GM12801 (cell line): Measurements from ENCODE around the gene UNC45A.

ENCODE experiments used
- CTCF ChIP-seq: IDR thresholded peaks from one replicate; pipeline ENCODE4 v1.5.1; 2011; ENCODE audit warnings: control low read depth; ENCODE audit not compliant: insufficient read length; ENCODE audit errors: extremely low read depth

The UNC45A gene

DNA sequence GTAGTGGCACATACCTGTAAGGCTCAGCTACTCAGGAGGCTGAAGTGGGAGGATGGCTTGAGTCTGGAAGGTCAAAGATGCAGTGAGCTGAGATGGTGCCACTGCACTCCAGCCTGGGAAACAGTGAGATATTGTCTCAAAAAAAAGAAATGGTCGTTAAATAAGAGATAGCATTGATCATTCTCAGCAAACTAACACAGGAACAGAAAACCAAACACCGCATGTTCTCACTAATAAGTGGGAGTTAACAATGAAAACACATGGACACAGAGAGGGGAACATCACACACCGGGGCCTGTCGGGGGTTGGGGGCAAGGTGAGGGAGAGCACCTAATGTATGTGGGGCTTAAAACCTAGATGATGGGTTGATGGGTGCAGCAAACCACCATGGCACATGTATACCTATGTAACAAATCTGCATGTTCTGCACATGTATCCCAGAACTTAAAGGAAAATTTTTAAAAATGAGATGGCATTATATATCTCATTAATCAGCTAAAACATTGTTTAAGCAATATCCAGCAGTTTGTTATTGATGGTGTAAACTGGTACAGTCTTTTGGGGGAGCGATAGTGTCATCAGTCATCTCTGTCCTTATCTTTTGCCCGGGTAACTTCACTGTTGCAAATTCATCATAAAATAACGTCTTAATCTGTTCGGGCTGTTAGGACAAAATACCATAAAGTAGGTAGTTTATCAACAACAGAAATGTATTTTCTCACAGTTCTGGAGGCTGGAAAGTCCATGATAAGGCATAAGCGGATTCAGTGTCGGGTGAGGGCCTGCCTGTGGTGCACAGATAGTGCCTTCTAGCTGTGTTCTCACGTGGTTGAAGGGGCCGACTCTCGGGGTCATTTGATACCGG lies 33.7 kb upstream of the UNC45A start:
- TF ChIP-seq CTCF = no peak

DNA sequence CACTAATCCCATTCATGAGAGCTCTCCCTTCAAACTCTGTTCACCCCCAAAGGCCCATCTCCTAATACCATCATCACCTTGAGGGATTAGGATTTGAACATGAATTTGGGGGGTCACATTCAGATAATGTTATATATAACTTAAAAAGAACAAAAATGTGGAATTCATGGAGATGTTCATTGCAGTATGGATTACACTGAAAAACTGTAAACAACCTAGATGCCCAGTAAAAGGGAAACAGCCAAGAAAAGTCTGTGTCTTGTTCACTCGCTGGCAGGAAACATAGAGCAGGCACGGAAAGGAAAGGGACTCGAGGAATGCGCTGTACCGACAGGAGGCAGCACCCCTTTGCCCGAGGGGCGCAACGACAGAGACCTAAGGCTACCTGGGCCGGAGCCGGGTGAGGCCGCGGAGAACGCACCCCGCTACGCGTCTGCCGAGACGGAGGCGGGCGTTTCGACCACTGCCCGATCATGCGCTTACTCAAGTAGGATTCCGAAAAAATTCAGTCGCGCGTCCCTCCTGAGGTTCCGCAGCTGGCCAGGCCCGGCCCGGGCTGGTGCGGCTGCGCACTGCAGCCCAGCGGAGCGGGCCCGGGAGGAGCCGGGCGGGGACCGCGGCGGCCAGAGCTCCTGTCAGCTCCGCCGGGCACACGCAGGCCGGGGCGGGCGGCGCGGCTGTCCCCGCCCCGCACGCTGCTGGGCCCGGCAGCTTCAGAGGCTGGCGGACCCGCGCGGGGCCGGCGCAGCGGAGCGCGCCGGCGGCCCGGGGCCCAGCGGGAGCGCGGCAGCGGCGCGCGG lies 32.8 kb upstream of the UNC45A start:
- TF ChIP-seq CTCF = peak; percentile 6

DNA sequence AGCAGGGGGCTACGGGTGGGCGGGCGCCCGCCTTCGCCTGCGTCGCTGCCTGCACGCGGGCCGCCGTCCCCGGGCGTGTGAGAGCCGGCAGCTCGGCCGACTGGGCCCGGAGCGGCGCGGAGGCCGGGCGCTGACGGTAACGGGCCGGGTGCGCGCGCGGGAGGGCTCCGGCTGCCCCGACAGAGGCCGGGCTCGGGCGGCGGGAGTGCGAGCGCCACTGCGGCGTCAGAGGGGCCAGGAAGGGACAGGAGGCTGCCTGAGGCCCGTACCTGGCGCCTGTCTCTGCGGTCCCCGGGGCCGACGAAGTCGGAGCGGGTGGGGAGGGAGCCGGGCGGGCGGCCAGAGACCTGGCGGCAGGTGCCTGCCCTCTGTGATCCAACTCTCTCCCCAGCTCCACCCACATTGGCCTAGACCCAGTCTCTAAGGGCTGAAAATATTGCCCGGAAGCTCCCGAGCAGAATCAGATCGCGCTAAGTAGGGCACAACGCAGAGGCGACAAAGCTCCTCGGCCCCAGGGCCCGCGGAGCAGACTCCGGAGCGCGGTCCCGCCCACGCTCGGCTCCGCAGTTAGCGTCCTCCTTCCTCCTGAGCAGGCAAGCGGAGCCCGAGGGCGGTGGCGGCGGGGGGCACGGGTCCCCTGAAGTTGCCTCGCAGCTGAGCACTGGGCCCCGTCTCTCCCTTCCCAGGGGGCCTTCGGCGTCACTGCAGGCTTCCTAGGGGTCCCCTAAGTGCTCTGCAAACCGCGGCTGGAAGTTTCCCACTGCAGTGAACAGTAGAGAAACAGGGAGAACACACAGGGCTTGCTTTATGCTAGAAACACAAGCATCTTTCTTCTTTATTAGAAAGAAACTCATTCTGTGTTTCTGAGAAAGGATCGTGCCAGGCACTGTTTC lies 32.0 kb upstream of the UNC45A start, which contains the start of gene MAN2A2:
Gene MAN2A2 (plus strand): TSS at position 463 of the 893 bp plus-strand sequence. CDS start 906 bp downstream, outside the sequence.
- TF ChIP-seq CTCF = no peak

DNA sequence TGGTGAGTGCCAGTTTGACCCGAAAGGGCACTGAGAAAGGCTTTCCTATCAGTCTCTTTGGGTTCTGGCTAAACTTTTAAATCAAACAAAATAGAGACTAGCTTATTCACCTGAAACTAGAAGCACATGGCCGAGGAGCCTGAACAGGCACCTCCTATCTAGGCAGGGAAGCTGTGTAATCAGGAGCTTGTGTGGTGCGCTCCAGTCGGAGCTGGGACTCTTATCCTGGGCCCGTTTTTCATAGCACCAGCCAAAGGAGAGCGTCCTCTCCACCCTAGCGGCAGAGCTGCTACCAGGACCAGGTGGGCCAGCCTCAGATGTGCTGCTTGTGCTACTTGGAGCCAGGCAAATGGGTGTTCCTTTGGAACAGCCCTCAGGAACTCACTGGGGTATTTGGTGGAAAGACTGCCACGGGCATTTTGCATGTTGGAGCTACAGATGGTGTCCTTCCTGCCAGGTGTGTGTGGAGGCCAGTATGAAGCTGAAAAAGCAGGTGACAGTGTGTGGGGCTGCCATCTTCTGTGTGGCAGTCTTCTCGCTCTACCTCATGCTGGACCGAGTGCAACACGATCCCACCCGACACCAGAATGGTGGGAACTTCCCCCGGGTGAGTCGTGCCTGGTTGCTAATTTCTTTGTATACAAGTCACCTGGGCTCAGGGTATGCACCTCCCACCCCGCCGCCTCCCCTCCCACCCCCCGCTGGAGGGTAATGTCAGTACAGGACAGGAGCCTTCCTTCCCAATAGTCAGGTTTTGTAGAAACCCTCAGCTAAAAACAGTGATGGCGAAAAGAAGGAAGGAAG lies 31.1 kb upstream of the UNC45A start:
- no peak for TF ChIP-seq CTCF

DNA sequence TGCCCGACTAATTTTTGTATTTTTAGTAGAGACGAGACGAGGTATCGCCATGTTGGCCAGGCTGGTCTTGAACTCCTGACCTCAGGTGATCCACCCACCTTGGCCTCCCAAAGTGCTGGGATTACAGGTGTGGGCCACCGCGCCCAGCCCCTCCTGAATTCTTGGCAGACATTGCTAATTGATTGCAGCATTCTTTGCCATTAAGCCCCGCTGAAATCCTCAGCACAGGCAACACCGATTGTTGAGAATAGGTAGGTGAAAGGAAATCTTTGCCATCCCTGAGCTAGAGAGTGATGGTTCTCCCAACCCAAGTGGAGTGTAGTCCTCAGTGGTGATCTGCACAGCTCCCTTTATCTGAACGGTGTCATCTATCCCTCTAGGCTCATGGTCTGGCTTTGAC lies 30.3 kb upstream of the UNC45A start:
- no peak for TF ChIP-seq CTCF

DNA sequence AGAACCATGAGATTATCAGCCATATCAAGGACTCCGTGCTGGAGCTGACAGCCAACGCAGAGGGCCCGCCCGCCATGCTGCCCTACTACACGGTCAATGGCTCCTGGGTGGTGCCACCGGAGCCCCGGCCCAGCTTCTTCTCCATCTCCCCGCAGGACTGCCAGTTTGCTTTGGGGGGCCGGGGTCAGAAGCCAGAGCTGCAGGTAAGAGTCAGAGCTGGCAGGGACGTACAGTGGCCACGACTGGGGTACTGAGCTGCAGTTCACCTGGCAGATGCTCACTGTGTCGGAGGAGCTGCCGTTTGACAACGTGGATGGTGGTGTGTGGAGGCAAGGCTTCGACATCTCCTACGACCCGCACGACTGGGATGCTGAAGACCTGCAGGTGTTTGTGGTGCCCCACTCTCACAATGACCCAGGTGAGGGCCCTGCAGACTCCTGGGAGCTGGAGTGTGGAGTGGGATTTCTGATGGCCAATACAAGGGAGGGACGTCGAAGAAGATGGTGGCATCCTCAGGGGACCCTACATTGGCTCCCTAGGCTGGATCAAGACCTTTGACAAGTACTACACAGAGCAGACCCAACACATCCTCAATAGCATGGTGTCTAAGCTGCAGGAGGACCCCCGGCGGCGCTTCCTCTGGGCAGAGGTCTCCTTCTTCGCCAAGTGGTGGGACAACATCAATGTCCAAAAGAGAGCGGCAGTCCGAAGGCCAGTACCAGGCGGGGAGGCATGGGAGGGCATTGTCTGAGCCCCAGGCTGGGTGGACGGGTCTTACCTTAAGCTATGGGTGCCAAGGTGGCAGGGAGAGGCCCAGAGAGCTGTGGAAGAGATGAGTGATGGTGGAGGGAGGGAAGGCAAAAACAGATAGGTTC lies 29.5 kb upstream of the UNC45A start:
- no peak for TF ChIP-seq CTCF
